Nephron (organoid): ENCODE results near the gene SPRR4.

Source experiments
- H3K27ac Mint-ChIP-seq, 3 experiments: 2 replicates each; pipeline ENCODE4 v1.8.0; 2020; ENCODE audit warnings: mixed read lengths in 3 of 3, mild to moderate bottlenecking in 2 of 3, moderate library complexity in 1 of 3
- H3K27me3 Mint-ChIP-seq: 2 replicates; pipeline ENCODE4 v1.8.0; 2021; ENCODE audit warnings: low read depth, mild to moderate bottlenecking, moderate library complexity, mixed read lengths
- H3K36me3 Mint-ChIP-seq: 2 replicates; pipeline ENCODE4 v1.8.0; 2020; ENCODE audit warnings: low read depth, mixed read lengths
- H3K4me1 Mint-ChIP-seq: 2 replicates; pipeline ENCODE4 v1.8.0; 2020; ENCODE audit warnings: mixed read lengths
- H3K4me3 Mint-ChIP-seq, 3 experiments: 2 replicates each; pipeline ENCODE4 v1.8.0; 2020; ENCODE audit warnings: mild to moderate bottlenecking in 3 of 3, mixed read lengths in 3 of 3, moderate library complexity in 2 of 3
- H3K9me3 Mint-ChIP-seq: 2 replicates; pipeline ENCODE4 v1.8.0; 2020; ENCODE audit warnings: mixed read lengths
- CTCF ChIP-seq, 3 experiments: fragments of 200-600 bp; sonication (generic); IDR thresholded peaks; one replicate each; pipeline ENCODE4 v1.5.0; 2021; ENCODE audit warnings: antibody characterized with exemption in 3 of 3; ENCODE audit not compliant: unreplicated experiment in 3 of 3

The SPRR4 gene

DNA sequence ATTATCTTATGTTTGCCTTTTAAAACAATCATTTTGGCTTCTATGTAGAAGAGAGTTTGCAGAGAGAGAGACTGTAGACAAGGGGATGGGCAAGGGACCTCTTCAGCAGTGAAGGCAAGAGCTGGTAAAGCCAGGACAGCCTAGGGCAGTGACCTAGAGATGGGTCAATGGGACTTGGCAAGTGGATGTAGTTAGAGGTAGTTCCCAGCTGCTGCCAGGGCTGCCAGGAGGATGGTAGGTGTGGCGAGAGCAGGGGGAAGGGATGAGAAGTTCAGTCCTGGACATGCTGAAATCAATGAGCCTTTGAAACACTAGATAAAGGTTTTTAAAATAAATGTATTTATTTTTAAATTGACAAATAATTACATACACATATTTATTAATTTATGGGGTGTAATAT is 29.8 kb upstream of the SPRR4 start:
- no peak for TF ChIP-seq CTCF (IDR thresholded peaks at IDR 0.05; ENCODE audit: unreplicated experiment in 3 of 3)
- Mint-ChIP-seq H3K36me3 (no peaks in the 10 kb centered on the region), H3K9me3 (no peaks in the 10 kb centered on the region)

GRCh38 chr1:152941037-152941711 is 29.3 kb upstream of the SPRR4 start:
- H3K4me1 Mint-ChIP-seq, result no peaks in the 10 kb centered on the region
- no peak overlapping the region for H3K4me3 Mint-ChIP-seq
- H3K27me3 Mint-ChIP-seq, result no peaks in the 10 kb centered on the region
- no peaks in the 10 kb centered on the region for H3K36me3 Mint-ChIP-seq
- no peak overlapping the region for H3K27ac Mint-ChIP-seq
- no peak for TF ChIP-seq CTCF (IDR thresholded peaks at IDR 0.05; ENCODE audit: unreplicated experiment in 3 of 3)
- no peaks in the 10 kb centered on the region for H3K9me3 Mint-ChIP-seq

More for the DNA sequence above, 29.8 kb upstream of the SPRR4 start:
- Mint-ChIP-seq H3K27me3 (no peaks in the 10 kb centered on the region), H3K27ac (no peak overlapping the region), H3K4me1 (no peaks in the 10 kb centered on the region), H3K4me3 (no peak overlapping the region)

- Mint-ChIP-seq H3K27me3 (peaks cover 2% of the 10 kb centered on the region), H3K4me1 (no peaks in the 10 kb centered on the region), H3K36me3 (no peaks in the 10 kb centered on the region), H3K9me3 (no peaks in the 10 kb centered on the region), H3K4me3 (no peak overlapping the region), H3K27ac (no peak overlapping the region)
- no peak for TF ChIP-seq CTCF (IDR thresholded peaks at IDR 0.05; ENCODE audit: unreplicated experiment in 3 of 3)
Observed at GRCh38 chr1:152942161-152942560, 28.3 kb upstream of the SPRR4 start.

- no peaks in the 10 kb centered on the region for H3K4me1 Mint-ChIP-seq
- H3K9me3 Mint-ChIP-seq, result peaks cover 3% of the 10 kb centered on the region
- H3K27ac Mint-ChIP-seq, result no peak overlapping the region
- no peaks in the 10 kb centered on the region for H3K36me3 Mint-ChIP-seq
- no peak for TF ChIP-seq CTCF (IDR thresholded peaks at IDR 0.05; ENCODE audit: unreplicated experiment in 3 of 3)
- peaks cover 10% of the 10 kb centered on the region for H3K27me3 Mint-ChIP-seq
- H3K4me3 Mint-ChIP-seq, result no peak overlapping the region
Observed at GRCh38 chr1:152946248-152946647, 24.2 kb upstream of the SPRR4 start.

DNA sequence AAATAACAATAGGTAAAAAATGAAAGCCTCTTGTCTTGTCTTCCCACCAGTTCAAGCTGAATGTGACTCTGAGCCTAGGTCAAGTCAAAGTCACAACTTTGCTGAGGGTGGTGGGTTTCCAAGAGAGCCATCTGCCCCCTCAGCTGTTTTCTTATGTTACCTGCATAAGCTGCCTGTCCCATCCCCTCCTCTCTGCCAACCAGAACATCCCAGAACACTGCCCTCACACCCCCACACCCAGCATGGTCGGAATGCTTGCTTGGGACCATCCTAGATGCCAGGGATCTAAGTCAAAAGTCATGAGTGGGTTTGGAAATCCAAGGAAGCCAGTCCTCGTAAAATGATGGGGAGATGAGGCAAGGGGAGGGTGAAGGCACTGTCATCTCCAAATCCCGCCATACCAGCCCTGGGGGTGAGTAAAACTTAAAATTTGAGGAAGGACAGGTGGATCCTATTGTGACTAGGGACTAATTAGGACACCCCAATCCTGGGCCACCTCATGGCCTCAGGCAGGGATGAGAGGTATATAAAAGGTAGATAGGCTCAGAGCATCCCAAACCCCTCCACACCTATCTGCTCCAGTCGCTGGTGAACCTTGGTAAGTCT is 23.7 kb upstream of the SPRR4 start, which contains the start of gene SPRR5:
Gene SPRR5 (plus strand): TSS at position 556 of the 606 bp plus-strand sequence. CDS start 1,349 bp downstream, outside the sequence.
- Mint-ChIP-seq H3K4me1 (no peaks in the 10 kb centered on the region), H3K36me3 (no peaks in the 10 kb centered on the region), H3K27ac (no peak within 1 kb of the TSS), H3K27me3 (peaks cover 10% of the 10 kb centered on the region), H3K4me3 (no peak within 1 kb of the TSS), H3K9me3 (peaks cover 3% of the 10 kb centered on the region)
- TF ChIP-seq CTCF (IDR thresholded peaks at IDR 0.05; ENCODE audit: unreplicated experiment in 3 of 3), result no peak

GRCh38 chr1:152951711-152952110 is 18.7 kb upstream of the SPRR4 start:
- Mint-ChIP-seq H3K4me3 (no peak overlapping the region), H3K27me3 (peaks cover 17% of the 10 kb centered on the region)

More at GRCh38 chr1:152951711-152952110, 18.7 kb upstream of the SPRR4 start:
- TF ChIP-seq CTCF (IDR thresholded peaks at IDR 0.05; ENCODE audit: unreplicated experiment in 3 of 3), result no peak
- no peak overlapping the region for H3K27ac Mint-ChIP-seq
- no peaks in the 10 kb centered on the region for H3K4me1 Mint-ChIP-seq
- H3K9me3 Mint-ChIP-seq, result peaks cover 3% of the 10 kb centered on the region
- no peaks in the 10 kb centered on the region for H3K36me3 Mint-ChIP-seq
